Gastrocnemius medialis (tissue), 4 donors: Measurements from ENCODE around the gene IRAK2.

Source experiments
- POLR2A ChIP-seq, 2 donors: fragments of 450-650 bp; IDR thresholded peaks; one replicate each; pipeline ENCODE4 v1.6.1; 2017; ENCODE audit warnings: antibody characterized with exemption in 2 of 2, mild to moderate bottlenecking in 2 of 2, moderate library complexity in 2 of 2
- TF ChIP-seq, protein P1 (sequence below), 5 experiments: fragments of 450-650 bp in 3 of 5; fragments of 200-600 bp in 2 of 5; sonication (generic) in 2 of 5; IDR thresholded peaks in 4 of 5; conservative IDR thresholded peaks in 1 of 5; 1 replicate in 4 of 5; 2 replicates in 1 of 5; pipeline ENCODE4 v1.5.1; 2016 to 2019; ENCODE audit warnings: antibody characterized with exemption in 5 of 5, mild to moderate bottlenecking in 3 of 5, moderate library complexity in 3 of 5

DNA sequence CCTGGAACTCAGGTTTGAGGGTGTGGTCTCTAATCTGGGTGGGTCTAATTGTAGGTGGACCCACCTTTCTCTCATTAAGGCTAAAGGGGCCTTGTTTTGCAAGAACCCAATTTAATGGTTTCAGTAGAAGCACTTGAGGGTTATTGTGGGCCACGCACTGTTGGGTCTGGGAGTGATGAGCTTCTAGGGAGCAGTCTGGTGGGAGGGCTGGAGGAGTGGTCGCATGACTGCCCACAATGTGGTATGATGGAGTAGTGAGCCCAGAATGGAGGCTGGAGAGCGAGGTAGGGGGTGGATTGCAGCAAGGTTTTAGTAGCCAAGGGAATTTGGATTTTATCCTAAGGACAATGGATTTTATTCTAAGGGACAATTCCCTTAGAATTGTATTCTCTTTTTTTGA lies 86.3 kb downstream of the IRAK2 start:
- TF ChIP-seq POLR2A (IDR thresholded peaks at IDR 0.05): no peak
- TF ChIP-seq, protein P1, sequence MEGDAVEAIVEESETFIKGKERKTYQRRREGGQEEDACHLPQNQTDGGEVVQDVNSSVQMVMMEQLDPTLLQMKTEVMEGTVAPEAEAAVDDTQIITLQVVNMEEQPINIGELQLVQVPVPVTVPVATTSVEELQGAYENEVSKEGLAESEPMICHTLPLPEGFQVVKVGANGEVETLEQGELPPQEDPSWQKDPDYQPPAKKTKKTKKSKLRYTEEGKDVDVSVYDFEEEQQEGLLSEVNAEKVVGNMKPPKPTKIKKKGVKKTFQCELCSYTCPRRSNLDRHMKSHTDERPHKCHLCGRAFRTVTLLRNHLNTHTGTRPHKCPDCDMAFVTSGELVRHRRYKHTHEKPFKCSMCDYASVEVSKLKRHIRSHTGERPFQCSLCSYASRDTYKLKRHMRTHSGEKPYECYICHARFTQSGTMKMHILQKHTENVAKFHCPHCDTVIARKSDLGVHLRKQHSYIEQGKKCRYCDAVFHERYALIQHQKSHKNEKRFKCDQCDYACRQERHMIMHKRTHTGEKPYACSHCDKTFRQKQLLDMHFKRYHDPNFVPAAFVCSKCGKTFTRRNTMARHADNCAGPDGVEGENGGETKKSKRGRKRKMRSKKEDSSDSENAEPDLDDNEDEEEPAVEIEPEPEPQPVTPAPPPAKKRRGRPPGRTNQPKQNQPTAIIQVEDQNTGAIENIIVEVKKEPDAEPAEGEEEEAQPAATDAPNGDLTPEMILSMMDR (IDR thresholded peaks at IDR 0.05 in 4 of 5, conservative IDR thresholded peaks at IDR 0.05 in 1 of 5): no peak
